GM21717 (cell line): Measurements from ENCODE around the gene PIANP.

Experiments used
- ATAC-seq: cut with Tn5 transposase; IDR thresholded peaks from one replicate; pipeline ENCODE4 v1.9.1; 2021; ENCODE audit warnings: mild to moderate bottlenecking, moderate library complexity; ENCODE audit not compliant: unreplicated experiment

PIANP gene

DNA sequence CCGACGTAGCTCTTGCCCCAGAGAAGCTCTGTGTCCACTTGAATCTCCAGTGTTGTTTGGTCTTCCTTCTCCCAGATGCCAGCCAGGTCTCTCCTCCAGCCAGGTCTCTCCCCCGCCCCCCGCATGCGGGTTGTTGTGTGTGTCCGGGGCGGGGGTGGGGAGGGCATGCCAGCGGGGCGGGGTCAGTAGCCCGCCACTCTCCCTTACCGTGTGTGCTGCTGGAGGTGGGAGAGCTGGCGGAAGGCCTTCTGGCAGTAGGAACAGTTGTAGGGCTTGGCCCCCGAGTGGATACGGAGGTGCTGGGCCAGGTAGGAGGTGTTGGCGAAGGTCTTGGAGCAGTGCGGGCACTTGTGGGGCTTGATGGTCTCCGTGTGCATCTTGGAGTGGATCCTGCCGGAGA, 28.5 kb downstream of the PIANP start:
- no peak for ATAC-seq

GRCh38 chr12:6667559-6668210, 32.9 kb downstream of the PIANP start:
- ATAC-seq, result no peak

- no peak for ATAC-seq
Observed at GRCh38 chr12:6666211-6666610, 34.4 kb downstream of the PIANP start.

DNA sequence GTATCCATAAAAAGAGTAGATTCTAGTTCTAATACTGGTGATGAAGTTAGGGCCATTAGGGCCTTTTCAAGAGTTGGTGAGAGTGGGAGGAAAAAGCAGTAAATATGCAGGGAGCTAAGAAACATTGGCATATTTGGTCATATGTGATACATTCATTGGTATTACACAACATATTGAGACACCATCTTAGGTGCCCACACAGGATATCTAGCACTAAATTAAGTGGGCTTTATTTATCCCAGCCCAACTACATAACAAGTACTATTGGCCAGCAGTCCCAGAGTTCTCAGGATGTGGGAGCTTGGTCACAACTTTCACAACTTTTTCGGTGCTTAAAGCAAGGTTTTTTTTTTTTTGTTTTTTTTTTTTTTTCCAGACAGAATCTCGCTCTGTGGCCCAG, 35.7 kb downstream of the PIANP start:
- ATAC-seq, result no peak

GRCh38 chr12:6662906-6663742, 37.5 kb downstream of the PIANP start, which contains the start of gene ING4:
TSS of gene ING4 (minus strand) at chr12:6663119. CDS start at chr12:6663101, 18 bp downstream.
- ATAC-seq, result peak; percentile 84

DNA sequence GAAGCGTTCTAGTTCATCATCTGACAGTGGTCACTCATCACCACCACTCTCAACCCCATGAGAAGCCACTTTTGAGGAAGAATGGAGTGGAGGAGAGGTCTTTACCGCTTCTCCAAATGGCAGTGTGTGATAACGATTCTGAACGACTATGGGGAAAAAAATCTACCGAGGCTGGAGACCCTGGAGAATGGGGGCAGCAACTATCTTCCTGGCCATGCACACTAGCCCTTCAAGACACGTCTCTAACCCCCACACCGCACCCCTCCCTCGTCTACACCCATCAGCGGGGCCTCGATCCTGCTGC, 38.1 kb downstream of the PIANP start:
- ATAC-seq, result no peak

DNA sequence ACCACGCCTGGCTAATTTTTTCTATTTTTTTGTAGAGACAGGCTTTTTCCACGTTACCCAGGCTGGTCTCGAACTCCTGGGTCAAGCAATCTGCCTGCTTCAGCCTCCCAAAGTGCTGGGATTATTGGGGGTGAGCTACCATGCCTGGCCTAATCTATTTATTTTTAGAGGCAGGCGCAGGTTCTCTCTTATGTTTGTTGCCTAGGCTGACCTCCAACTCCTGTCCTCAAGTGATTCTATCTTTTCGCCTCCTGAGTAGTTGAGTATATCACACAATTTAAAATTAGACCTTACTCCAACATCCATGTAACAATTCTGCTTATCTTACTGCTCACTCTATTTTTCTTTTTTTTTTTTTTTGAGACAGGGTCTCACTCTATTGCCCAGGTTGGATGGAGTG, 46.6 kb downstream of the PIANP start:
- ATAC-seq, result no peak

GRCh38 chr12:6653342-6653741, 47.3 kb downstream of the PIANP start:
- ATAC-seq, result no peak

DNA sequence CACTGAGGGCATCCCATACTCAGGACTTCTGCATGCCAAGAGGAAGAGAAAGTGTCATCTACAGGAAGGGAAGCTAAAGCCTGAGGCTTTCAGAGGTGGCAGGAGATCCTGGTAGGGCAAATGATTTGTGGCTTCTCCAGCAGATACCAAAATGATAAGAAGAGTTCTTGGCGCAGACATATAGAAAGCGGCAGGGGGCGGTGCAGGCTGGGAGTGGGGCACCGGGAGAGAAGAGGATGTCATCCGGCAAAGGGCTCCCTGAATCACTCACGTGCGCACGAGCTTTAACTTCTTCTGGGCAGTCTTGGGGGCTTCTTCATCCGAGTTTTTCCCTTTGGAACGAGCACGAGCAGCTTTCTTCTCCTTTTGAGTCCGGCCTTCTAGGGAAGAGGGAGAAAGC, 48.2 kb downstream of the PIANP start:
- no peak for ATAC-seq

GRCh38 chr12:6650832-6651231, 49.8 kb downstream of the PIANP start:
- no peak for ATAC-seq

DNA sequence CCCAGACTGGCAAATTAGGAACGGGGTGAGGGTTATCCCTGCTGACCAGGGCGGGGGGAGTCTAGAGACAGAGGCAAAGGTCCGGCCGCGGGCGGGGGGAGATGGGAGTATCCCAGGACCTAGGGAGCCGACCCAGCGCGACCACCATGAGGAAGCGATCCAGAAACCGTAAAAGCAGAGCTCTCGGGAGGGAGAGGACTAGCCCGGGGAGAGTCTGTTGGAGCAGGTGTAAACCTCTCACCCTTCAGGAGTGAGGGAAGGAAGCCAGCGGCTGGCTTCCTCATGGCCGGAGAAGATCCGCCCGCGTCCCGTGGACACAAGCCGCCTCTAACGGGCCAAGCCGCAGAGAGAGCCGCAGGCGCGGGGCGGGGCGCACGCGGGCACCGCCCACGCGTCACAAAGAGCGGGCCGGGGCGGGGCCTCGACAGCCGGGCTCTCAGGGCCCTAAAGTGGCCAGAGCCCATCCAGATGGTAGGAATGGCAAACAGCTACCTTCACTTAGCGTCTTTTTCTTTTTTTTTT, 53.5 kb downstream of the PIANP start, which contains the start of gene ACRBP:
Gene ACRBP (minus strand): TSS at position 350 of the 522 bp plus-strand sequence. CDS start 66 bp downstream, at position 284.
- no peak for ATAC-seq

GRCh38 chr12:6646276-6647082, 54.1 kb downstream of the PIANP start:
- ATAC-seq, result no peak

- ATAC-seq, result no peak
Observed at GRCh38 chr12:6644903-6645302, 55.7 kb downstream of the PIANP start.

DNA sequence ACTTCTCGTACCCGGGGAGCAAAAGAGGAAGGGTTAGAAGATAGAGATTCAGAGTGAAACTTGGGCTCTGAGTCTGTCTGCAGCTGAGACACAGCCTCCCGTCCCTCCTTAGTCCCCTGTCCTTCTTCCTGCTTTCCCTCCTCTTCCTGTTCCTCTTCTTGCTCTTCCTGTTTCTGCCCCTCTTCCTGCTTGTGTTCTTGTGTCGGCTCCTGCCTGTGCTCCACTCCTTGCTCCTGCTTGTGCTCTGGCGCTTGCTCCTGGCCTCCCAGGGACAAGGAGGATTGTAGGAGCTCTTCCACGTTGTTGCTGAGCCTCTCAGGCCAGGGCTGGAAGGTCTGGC, 56.4 kb downstream of the PIANP start:
- ATAC-seq, result no peak
